Measurements from ENCODE around the gene CATSPER1.

DNA sequence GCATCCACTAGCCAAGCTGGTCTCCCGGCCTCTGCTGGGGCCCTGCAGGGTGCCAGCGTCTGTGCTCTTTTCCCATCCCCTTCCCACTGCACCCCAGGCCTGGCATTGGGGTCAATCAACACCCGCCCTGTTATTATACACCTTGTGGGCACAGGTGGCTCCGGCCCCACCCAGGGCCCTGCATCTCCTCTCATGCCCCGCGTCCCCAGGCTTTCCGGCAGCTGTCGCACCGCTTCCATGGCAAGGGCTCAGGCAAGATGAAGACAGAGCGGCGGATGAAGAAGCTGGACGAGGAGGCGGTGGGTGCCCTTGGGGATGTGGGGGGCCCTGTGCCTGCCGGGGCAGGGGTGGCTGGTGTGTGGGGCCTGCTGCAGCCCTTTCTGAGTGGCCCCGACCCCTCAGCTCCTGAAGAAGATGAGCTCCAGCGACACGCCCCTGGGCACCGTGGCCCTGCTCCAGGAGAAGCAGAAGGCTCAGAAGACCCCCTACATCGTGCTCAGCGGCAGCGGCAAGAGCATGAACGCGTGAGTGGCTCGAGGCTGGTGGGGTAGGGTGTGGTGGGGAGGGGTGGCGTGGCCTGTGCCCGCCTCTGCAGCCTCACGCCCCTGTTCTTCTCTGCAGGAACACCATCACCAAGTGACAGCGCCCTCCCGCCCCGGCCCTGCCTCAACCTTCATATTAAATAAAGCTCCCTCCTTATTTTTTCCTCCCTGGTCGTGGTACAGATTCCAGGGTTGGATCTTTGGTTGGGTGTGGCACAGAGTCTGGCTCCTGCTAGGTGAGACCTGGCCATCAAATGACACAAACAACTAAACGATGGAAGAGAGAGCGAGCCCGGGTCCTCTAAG is 47.7 kb downstream of the CATSPER1 start:
- TF ChIP-seq, protein P1, sequence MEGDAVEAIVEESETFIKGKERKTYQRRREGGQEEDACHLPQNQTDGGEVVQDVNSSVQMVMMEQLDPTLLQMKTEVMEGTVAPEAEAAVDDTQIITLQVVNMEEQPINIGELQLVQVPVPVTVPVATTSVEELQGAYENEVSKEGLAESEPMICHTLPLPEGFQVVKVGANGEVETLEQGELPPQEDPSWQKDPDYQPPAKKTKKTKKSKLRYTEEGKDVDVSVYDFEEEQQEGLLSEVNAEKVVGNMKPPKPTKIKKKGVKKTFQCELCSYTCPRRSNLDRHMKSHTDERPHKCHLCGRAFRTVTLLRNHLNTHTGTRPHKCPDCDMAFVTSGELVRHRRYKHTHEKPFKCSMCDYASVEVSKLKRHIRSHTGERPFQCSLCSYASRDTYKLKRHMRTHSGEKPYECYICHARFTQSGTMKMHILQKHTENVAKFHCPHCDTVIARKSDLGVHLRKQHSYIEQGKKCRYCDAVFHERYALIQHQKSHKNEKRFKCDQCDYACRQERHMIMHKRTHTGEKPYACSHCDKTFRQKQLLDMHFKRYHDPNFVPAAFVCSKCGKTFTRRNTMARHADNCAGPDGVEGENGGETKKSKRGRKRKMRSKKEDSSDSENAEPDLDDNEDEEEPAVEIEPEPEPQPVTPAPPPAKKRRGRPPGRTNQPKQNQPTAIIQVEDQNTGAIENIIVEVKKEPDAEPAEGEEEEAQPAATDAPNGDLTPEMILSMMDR (IDR thresholded peaks at IDR 0.05), result no peak
- TF ChIP-seq POLR2A (IDR thresholded peaks at IDR 0.05), result no peak
